Neural cell (in vitro differentiated cells): ENCODE measurements around the gene ADTRP.

Experiments used
- EP300 ChIP-seq: fragments of 450-650 bp; conservative IDR thresholded peaks from 2 replicates; pipeline ENCODE4 v1.6.1; 2014; ENCODE audit warnings: antibody characterized with exemption, mild to moderate bottlenecking, moderate library complexity; ENCODE audit not compliant: poor library complexity, severe bottlenecking
- POLR2AphosphoS5 ChIP-seq: IDR thresholded peaks from 2 replicates; pipeline ENCODE4 v1.6.1; 2012
- RAD21 ChIP-seq: fragments of 450-650 bp; conservative IDR thresholded peaks from 2 replicates; pipeline ENCODE4 v1.6.1; 2014; ENCODE audit warnings: antibody characterized with exemption, mild to moderate bottlenecking, moderate library complexity
- TF ChIP-seq, protein P1 (sequence below): fragments of 450-650 bp; IDR thresholded peaks from 2 replicates; pipeline ENCODE4 v1.5.1; 2014; ENCODE audit warnings: antibody characterized with exemption, mild to moderate bottlenecking, moderate library complexity; ENCODE audit not compliant: poor library complexity, severe bottlenecking

DNA sequence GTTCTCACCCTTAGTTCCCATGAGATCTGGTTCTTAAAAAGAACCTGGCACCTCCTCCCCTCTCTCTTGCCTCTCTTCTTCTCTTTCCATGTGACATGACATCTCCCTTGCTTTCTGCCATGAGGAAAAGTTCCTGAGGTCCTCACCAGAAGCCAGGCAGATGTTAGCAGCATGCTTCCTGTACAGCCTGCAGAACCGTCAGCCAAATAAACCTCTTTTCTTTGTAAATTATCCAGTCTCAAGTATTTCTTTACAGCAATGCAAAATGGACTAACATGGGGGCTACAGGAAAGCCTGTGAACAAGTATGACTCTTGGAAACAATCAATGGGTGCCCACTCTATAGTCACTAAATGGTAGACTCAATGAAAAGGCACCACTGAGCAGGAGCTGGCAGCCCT lies 34.5 kb downstream of the ADTRP start:
- TF ChIP-seq, protein P1, sequence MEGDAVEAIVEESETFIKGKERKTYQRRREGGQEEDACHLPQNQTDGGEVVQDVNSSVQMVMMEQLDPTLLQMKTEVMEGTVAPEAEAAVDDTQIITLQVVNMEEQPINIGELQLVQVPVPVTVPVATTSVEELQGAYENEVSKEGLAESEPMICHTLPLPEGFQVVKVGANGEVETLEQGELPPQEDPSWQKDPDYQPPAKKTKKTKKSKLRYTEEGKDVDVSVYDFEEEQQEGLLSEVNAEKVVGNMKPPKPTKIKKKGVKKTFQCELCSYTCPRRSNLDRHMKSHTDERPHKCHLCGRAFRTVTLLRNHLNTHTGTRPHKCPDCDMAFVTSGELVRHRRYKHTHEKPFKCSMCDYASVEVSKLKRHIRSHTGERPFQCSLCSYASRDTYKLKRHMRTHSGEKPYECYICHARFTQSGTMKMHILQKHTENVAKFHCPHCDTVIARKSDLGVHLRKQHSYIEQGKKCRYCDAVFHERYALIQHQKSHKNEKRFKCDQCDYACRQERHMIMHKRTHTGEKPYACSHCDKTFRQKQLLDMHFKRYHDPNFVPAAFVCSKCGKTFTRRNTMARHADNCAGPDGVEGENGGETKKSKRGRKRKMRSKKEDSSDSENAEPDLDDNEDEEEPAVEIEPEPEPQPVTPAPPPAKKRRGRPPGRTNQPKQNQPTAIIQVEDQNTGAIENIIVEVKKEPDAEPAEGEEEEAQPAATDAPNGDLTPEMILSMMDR, result no peak
- TF ChIP-seq EP300 (no peak), POLR2AphosphoS5 (no peak), RAD21 (no peak)
